ENCODE measurements around the gene GARRE1.

The GARRE1 gene

DNA sequence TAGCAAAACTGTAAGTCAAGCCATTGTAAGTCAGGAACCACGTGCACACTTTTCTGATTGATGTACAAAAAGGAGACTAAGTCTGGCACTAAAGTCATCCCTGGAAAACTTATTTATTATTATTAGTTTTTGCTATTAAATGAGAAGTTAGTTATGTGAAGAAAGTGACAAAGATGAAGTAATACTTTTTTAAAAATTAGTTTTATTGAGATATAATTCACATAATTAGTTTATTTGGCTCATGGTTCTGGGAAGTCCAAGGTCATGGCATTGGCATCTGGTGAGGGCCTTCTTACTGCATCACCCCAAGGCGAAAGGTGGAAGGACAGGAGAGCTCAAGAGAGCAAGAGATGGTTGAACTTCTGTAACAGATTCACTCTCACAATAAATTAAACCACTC lies 36.9 kb downstream of the GARRE1 start:
- DNase-seq = no peak

DNA sequence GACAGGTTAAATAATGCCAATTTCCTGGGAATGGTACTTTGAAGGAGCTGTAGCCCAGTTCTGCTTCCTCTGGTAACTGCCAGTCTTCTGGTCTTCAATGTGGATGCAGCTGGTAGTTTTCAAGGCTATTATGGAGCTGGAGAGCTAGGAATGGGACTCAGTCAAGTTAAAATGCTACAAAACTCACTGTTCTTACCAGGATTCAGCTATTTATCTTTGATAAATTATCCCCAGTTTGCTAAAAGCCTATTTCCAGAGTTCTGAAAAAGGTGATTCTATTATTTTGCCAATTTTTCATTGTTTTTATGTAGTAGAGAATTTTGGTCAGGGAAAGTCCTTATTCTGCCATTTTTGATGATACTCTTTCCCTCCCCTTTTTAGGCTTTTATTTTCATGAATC lies 40.7 kb downstream of the GARRE1 start:
- no peak for DNase-seq

DNA sequence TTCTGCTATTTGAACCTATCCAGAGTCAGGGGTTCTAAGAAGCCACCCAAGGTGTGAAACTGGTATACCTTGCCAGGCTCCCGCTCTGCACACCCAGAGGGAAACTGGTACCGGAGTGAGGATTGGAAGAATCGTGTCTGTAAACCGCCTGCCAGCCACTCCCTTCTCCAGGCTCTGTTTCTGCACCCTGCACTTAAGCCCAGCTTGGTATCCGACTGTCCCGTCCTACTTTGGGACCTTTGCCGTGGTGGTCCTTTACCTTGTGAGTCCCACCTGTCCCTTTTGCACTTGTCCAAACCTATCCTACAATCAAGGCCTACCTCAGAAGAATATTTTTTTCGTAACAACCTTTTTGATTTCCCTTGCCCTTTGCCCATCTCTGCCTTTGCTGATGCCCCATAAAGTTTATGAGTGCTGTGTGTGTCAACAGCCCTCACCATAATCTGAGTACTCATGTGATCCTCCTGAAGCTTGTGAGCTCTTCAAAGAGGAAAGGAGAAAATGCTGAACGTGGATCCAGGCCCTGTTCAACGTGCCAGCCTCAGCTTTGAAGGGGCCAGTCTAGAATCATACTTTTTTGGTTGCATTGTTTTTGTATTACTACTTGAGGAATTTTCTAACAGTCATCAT lies 44.7 kb downstream of the GARRE1 start:
- DNase-seq = no peak

DNA sequence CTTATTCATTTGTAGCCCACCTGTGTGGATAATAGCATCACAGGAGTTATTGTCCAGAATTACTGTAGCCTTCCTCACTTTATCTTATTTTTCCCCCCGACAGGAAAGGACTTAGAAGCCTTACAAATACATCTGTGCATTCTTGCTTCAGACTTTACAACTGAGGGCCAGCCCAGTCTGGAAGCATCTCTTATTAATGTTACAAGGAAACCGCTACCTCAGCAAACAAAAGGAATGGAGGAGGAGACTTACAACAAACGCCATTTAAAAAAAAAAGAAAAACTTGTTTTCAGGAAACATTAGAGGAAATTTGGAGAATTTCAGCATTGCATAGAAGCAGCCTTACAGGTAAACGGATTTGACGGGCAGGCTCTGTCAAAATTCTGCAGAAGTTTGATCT lies 45.2 kb downstream of the GARRE1 start:
- DNase-seq = no peak

DNA sequence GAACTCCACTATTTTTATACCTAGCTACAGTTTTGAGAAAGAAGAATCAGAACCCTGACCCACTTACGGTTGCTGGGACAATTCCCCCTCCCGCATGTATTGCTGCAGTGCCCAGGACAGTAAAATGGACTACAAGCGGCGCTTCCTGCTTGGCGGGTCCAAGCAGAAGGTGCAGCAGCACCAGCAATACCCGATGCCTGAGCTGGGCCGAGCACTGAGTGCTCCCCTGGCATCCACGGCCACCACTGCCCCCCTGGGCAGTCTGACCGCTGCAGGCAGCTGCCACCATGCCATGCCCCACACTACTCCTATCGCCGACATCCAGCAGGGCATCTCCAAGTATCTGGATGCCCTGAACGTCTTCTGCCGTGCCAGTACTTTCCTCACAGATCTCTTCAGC lies 46.0 kb downstream of the GARRE1 start:
- DNase-seq = no peak

DNA sequence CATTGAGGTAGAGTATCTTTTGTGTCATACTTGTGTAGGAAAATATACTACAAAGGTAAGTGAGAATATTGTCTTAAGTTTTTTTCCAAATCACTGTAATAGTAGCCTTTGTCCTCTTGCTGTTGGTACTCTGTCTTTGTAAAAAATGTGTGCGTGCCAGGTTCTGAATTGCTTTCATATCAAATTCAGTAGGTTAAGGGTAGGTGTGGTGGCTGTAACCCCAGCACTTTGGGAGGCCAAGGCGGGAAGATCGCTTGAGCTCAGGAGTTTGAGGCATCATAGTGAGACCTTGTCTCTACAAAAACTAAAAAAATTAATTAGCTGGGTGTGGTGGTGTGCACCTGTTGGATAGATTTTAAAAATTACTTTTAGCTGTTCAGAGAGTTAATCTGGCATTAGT lies 46.6 kb downstream of the GARRE1 start:
- no peak for DNase-seq

All from right kidney (tissue), 1 donor.